Neural progenitor cell (in vitro differentiated cells): ENCODE results near the gene LRRD1.

Source experiments
- EZH2 ChIP-seq: fragments of 200-600 bp; sonication (generic); IDR thresholded peaks from 2 replicates; pipeline ENCODE4 v1.6.1; 2017; ENCODE audit warnings: antibody characterized with exemption, mild to moderate bottlenecking, moderate library complexity
- EZH2phosphoT487 ChIP-seq: fragments of 200-600 bp; sonication (generic); IDR thresholded peaks from 2 replicates; pipeline ENCODE4 v1.6.1; 2017; ENCODE audit warnings: antibody characterized with exemption
- TF ChIP-seq, protein P1 (sequence below): fragments of 200-600 bp; sonication (generic); IDR thresholded peaks from 2 replicates; pipeline ENCODE4 v1.5.1; 2017; ENCODE audit warnings: antibody characterized with exemption, mild to moderate bottlenecking

DNA sequence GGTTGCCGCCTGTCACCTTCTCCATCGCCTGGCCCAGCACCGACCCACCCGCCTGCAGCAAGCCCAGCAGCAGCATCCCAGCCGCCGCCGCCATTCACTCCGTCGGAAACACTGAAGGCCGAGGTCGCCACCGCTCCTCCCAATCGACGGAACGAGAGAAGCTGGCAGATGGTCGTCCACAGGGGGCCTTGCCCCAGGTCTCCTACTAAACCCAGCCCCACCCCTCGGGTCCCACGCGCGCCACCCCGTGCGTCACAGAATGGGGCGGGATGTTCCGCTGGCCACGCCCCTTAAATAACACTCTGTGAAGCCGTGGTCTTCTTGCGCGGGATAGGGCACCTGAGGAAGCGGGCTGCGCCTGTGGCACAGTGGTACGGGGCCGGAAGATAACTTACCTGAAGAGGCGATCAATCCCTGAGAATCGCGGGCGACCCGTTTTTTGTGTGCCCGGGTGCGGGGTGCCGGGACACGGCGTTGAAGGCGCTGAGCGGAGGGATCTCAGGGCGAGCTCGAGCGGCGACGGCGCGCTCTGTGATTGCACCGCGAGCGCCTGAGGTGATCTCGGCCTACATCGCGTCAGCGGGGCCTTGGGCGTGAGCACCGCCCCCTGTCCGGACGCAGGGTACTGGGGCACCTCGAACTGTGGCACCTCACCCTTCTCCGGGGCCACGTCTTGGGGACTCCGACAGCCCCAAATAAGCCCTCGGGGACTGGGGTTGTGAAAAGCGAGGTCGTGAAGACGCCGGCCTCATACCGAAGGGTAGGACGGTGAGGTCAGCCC, 44.5 kb downstream of the LRRD1 start, which contains the start of gene CYP51A1:
- TF ChIP-seq, protein P1, sequence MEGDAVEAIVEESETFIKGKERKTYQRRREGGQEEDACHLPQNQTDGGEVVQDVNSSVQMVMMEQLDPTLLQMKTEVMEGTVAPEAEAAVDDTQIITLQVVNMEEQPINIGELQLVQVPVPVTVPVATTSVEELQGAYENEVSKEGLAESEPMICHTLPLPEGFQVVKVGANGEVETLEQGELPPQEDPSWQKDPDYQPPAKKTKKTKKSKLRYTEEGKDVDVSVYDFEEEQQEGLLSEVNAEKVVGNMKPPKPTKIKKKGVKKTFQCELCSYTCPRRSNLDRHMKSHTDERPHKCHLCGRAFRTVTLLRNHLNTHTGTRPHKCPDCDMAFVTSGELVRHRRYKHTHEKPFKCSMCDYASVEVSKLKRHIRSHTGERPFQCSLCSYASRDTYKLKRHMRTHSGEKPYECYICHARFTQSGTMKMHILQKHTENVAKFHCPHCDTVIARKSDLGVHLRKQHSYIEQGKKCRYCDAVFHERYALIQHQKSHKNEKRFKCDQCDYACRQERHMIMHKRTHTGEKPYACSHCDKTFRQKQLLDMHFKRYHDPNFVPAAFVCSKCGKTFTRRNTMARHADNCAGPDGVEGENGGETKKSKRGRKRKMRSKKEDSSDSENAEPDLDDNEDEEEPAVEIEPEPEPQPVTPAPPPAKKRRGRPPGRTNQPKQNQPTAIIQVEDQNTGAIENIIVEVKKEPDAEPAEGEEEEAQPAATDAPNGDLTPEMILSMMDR = peak; percentile 11
- TF ChIP-seq EZH2phosphoT487 (no peak), EZH2 (no peak)
